HG03565 (cell line): ENCODE data around the gene SELENOM.
"Not testable (repeated sequence)": the region's sequence is repeated elsewhere in the genome, so short reads cannot be mapped to it uniquely, and the experiment has no call there.

Experiments
- ATAC-seq: cut with Tn5 transposase; IDR thresholded peaks from one replicate; pipeline ENCODE4 v1.9.1; 2021; ENCODE audit warnings: mild to moderate bottlenecking, moderate library complexity; ENCODE audit not compliant: unreplicated experiment

Gene SELENOM

GRCh38 chr22:31134688-31135087 lies 27.3 kb upstream of the SELENOM start:
- ATAC-seq: no peak

- ATAC-seq: no peak
Observed at GRCh38 chr22:31133911-31134310, 26.5 kb upstream of the SELENOM start.

DNA sequence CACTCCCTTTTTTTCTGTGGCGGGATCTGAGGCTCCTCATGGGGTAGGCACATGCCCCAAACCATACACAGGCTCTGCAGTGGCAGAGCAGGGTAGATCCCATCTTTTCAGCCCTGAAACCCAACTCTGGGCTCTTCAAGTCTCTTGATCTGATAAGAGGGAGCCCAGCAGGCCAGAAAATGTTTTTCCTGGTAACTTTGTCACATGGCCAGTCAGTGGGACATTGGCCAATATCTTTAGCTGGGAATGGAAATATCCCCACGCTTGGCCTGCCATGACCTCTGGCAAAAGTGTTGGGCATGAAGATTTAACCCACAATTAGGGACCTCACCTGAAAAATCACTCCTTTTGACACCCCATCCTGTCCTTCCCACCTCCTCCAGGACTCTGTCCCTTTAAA lies 23.5 kb upstream of the SELENOM start:
- no peak for ATAC-seq

DNA sequence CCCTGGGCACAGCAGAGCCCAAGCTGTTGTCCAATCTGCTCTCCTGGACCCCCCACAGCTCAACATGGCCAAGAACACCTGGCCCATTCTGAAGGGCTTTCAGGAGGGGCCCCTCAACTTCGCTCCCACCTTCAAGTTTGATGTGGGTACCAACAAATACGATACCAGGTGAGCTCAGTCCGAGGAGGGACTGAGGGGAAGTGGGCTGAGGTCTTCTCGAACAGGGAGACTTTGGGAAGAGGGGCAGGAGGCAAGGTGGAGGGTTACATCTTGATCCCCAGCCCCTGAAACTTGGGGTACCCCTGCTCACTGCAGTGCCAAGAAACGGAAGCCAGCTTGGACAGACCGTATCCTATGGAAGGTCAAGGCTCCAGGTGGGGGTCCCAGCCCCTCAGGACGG lies 20.8 kb upstream of the SELENOM start:
- ATAC-seq: no peak

GRCh38 chr22:31127181-31127772 lies 19.9 kb upstream of the SELENOM start:
- ATAC-seq: no peak

DNA sequence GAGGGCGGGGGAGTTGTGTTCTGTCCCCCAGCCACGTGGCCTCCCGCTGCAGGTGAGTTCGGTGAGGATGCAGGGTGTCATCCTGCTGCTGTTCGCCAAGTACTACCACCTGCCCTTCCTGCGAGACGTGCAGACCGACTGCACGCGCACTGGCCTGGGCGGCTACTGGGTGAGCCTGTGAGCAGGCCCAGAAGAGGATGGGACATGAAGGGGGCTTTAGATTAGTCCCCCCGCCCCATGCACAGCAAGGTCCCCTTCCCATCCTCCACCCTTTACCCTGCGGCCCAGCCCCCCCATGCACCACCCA lies 19.5 kb upstream of the SELENOM start:
- ATAC-seq: no peak

DNA sequence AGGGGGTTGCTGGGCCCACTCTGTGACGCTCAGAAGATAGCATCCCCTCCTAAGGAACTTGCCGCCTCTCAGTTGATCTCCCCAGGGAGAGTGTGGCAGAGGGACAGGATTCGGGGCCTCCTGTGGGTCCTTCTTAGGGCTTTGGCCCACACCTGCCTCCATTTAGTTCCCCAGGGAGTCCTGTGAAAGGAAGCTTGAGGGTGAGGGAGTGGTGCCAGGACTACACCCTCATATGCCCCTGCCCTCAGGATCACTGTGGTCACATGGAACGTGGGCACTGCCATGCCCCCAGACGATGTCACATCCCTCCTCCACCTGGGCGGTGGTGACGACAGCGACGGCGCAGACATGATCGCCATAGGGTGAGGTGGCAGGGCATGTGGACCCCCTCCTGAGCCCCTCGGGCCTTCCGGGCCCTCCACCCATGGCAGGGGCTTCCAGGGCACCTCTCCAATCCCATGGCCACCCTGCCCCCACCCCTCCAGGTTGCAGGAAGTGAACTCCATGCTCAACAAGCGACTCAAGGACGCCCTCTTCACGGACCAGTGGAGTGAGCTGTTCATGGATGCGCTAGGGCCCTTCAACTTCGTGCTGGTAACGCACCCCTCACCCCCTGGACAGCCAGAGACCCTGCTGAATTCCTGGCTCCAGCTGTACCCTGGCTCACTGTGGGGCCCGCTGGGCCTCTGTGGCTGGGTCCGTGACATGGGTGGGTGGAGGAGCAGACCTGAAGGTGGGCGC lies 18.9 kb upstream of the SELENOM start:
- ATAC-seq: no peak

- ATAC-seq: no peak
Observed at GRCh38 chr22:31125521-31126117, 18.3 kb upstream of the SELENOM start.

DNA sequence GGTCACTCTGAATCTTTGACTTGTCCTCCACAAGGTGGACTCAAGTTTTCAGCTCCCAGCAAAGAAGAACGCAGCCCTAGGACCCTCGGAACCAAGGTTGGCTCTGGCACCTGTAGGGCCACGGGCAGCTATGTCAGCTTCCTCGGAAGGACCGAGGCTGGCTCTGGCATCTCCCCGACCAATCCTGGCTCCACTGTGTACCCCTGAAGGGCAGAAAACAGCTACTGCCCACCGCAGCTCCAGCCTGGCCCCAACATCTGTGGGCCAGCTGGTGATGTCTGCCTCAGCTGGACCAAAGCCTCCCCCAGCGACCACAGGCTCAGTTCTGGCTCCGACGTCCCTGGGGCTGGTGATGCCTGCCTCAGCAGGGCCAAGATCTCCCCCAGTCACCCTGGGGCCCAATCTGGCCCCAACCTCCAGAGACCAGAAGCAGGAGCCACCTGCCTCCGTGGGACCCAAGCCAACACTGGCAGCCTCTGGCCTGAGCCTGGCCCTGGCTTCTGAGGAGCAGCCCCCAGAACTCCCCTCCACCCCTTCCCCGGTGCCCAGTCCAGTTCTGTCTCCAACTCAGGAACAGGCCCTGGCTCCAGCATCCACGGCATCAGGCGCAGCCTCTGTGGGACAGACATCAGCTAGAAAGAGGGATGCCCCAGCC lies 17.6 kb upstream of the SELENOM start:
- ATAC-seq: no peak

- ATAC-seq: no peak
Observed at GRCh38 chr22:31124290-31124689, 16.9 kb upstream of the SELENOM start.

DNA sequence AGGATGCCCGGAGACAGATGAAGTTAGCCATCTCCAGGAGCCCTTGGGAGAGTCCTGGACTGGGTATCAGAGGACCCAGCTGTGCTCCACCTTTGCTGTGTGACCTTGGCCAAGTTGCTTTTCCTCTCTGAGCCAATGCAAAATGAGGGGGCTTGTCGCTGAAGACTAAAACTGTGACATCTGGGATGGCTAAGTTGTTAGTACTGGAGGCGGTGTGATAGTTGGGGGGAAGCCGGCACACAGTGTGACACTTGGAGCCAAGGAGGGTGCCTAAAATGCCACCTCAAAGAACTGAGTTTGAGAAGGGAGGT lies 15.9 kb upstream of the SELENOM start:
- ATAC-seq: no peak

DNA sequence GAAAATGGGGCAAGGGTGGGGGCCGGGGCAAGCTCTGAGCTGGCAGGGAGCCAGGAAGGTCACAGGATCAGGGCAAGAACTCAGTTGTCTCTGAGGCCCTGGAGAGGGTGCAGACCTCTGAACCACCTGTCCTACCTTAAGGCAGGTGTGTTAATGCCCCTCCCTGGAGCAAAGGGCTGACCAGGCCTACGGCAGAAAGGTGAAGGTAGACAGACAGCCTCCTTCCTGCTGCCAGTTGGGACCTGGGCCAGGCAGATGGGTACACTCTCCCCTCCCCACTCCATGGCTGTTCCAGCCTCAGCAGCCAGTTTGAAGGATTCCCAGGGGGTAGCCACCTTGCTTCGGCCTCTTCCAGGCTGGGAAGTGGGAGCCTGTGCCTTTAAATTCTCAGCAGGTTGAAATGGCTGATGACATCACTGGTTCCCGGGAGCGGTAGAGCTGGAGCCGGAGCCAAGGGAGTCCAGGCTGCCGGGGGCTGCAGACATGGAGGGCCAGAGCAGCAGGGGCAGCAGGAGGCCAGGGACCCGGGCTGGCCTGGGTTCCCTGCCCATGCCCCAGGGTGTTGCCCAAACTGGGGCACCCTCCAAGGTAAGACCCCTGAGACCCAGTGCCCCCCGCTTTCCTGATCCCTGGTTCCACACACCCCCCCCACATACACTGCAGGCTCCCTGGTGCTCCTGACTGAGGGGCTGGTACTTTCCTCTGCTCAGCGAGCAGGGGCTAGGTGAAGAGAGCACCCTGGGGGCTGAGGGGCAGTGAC lies 15.3 kb upstream of the SELENOM start, which contains the start of gene INPP5J:
Gene INPP5J, plus strand, starts transcription at position 435 of the 760 bp plus-strand sequence. Its CDS starts 49 bp downstream, at position 484.
- no peak for ATAC-seq

- ATAC-seq: no peak
Observed at GRCh38 chr22:31122196-31122531, 14.8 kb upstream of the SELENOM start.

DNA sequence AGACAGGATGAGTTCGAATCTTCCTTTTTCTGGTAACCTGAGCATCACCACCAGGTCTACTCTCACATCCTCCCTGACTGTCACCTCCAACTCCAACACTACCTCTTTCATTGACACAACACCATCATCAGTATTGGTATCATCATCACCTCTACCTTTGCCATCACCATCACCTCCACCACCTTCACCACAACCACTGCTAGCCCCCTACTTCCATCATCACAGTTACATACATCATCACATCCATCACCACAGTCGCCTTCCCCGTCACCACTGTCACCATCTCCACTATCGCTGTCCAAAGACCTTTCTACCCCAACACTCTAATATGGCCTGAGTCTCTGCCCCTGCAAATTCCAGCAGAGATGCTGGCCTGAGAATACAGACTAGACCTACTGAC lies 14.0 kb upstream of the SELENOM start:
- ATAC-seq: no peak

GRCh38 chr22:31120642-31121041 lies 13.3 kb upstream of the SELENOM start:
- ATAC-seq: no peak

- ATAC-seq: no peak
Observed at GRCh38 chr22:31120230-31120629, 12.9 kb upstream of the SELENOM start.

- no peak for ATAC-seq
Observed at GRCh38 chr22:31119026-31119717, 11.8 kb upstream of the SELENOM start.

DNA sequence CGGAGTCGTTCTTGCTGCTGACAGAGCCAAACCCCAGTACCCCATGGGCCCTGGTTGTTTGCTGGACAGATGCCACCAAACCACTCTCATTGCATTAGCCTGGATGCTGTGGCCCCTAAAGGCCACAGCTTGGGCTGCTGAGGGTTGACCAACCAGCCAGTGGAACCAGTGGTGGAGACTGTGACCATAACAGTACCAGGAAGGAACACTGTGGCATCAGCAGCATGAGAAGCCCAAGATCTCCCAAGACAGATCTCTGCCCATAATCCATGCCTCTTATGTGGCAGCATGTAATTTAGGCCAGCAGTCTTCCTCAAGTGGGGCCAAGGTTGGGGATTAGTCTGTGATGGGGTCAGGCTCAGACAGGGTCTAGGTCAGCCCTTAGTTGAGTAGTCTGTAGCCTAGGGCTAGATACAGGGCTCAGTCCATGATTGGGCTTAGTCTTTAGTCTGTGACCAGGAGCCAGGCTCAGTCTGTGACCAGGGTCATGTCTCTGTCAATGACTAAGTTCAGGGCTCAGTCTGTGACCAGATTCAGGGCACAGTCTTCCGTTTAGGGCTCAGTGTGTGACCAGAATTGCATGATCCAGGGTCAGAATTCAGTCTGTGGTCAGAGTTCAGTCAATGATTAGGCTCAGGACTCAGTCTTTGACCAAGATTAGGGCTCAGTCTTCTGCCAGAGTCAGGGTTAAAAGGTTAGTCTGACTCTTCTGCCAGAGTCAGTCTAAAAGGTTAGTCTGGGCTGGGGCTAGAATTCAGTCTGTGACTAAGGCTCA lies 10.9 kb upstream of the SELENOM start:
- no peak for ATAC-seq

DNA sequence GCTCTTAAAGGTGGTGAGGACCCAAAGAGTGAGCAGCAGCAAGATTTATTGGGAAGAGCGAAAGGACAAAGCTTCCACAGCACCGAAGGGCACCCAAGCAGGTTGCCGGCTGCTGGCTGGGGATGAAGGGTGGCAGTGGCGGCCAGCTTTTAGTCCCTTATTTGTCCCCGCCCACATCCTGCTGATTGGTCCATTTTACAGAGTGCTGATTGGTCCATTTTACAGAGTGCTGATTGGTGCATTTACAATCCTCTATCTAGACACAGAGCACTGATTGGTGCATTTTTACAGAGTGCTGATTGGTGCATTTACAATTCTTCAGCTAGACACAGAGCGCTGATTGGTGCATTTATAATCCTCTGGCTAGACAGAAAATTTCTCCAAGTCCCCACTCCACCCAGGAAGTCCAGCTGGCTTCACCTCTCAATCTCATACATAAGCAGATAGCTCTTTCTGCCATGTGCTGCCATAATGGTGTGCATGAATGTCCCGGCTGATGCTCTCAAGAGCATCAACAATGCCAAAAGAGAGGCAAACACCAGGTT lies 5.3 kb upstream of the SELENOM start:
- ATAC-seq: not testable (repeated sequence)

- peak; percentile 9 for ATAC-seq
Observed at GRCh38 chr22:31107894-31108218, 488 bp upstream of the SELENOM start.
